GM12891 (cell line): Measurements from ENCODE around the gene TLR9.

Source experiments
- PAX5 ChIP-seq: IDR thresholded peaks from 2 replicates; pipeline ENCODE4 v1.6.1; 2011; ENCODE audit warnings: low read length, moderate library complexity, mild to moderate bottlenecking; ENCODE audit not compliant: insufficient read depth, severe bottlenecking
- POLR2A ChIP-seq: IDR thresholded peaks from 2 replicates; pipeline ENCODE4 v1.6.1; 2011; ENCODE audit warnings: low read depth, low read length, control low read depth
- POLR2AphosphoS5 ChIP-seq: IDR thresholded peaks from 2 replicates; pipeline ENCODE4 v1.6.1; 2011; ENCODE audit warnings: low read depth, low read length, control low read depth
- SPI1 ChIP-seq: IDR thresholded peaks from 2 replicates; pipeline ENCODE4 v1.6.1; 2011; ENCODE audit warnings: low read depth, low read length, control low read depth
- TAF1 ChIP-seq: IDR thresholded peaks from 2 replicates; pipeline ENCODE4 v1.6.1; 2011; ENCODE audit warnings: low read depth, low read length, control low read depth

- TF ChIP-seq POLR2AphosphoS5 (no peak), POLR2A (no peak), TAF1 (no peak), SPI1 (no peak), PAX5 (no peak)
These were observed 6.2 kb upstream of the TLR9 start for GRCh38 chr3:52231502-52232278.
